ENCODE measurements around the gene RGPD8. TPM values are rescaled to one million over a fixed set of nuclear protein-coding genes. Genes with fewer than 3 reads are reported as not detected.
"Not testable (repeated sequence)": the region's sequence is repeated elsewhere in the genome, so short reads cannot be mapped to it uniquely, and the experiment has no call there.

Gene RGPD8
- total and polyA plus RNA-seq, 7 donors, result 0.23 to 34.1 (median 16.1) TPM

GRCh38 chr2:112451317-112451716 is 17.9 kb upstream of the RGPD8 start:
- 95 to 96% methylated on average over 1 of the region's 1 CpG for WGBS, 2 donors

GRCh38 chr2:112449854-112450253 is 16.4 kb upstream of the RGPD8 start:
- no peak overlapping the region for H3K4me3 ChIP-seq
- 91 to 93% methylated on average over 4 of the region's 4 CpGs for WGBS, 2 donors
- H3K4me1 ChIP-seq, result no peaks in the 10 kb centered on the region
- no peaks in the 10 kb centered on the region for H3K27me3 ChIP-seq
- no peak for DNase-seq
- no peaks in the 10 kb centered on the region for H3K36me3 ChIP-seq
- intact Hi-C loops (cut with DNase I), result no loop called here
- TF ChIP-seq POLR2AphosphoS5 (IDR thresholded peaks at IDR 0.05) (no peak), EP300 (IDR thresholded peaks at IDR 0.05) (no peak), CTCF (IDR thresholded peaks at IDR 0.05) (no peak), POLR2A (IDR thresholded peaks at IDR 0.05) (no peak)
- peaks cover 0 to 4% (median 2%) of the 10 kb centered on the region in 4 donors for H3K9me3 ChIP-seq
- H3K27ac ChIP-seq, result no peak overlapping the region

More at GRCh38 chr2:112451317-112451716, 17.9 kb upstream of the RGPD8 start:
- Histone ChIP-seq H3K4me1 (no peaks in the 10 kb centered on the region), H3K27me3 (no peaks in the 10 kb centered on the region), H3K9me3 (peaks cover 0 to 4% (median 2%) of the 10 kb centered on the region in 4 donors), H3K4me3 (no peak overlapping the region), H3K27ac (no peak overlapping the region), H3K36me3 (no peaks in the 10 kb centered on the region)
- TF ChIP-seq POLR2A (IDR thresholded peaks at IDR 0.05) (no peak), EP300 (IDR thresholded peaks at IDR 0.05) (no peak), CTCF (IDR thresholded peaks at IDR 0.05) (no peak), POLR2AphosphoS5 (IDR thresholded peaks at IDR 0.05) (no peak)
- no peak for DNase-seq
- intact Hi-C loops (cut with DNase I), result no loop called here

GRCh38 chr2:112444256-112444655 is 10.8 kb upstream of the RGPD8 start:
- DNase-seq; H3K27ac ChIP-seq; H3K27me3 ChIP-seq; H3K9me3 ChIP-seq; H3K4me1 ChIP-seq; intact Hi-C loops (cut with DNase I); H3K36me3 ChIP-seq; H3K4me3 ChIP-seq: not testable (repeated sequence)
- 100% methylated on average over 1 of the region's 1 CpG; no CpG with 5 or more reads in 1 of the 2 donors for WGBS, 2 donors

DNA sequence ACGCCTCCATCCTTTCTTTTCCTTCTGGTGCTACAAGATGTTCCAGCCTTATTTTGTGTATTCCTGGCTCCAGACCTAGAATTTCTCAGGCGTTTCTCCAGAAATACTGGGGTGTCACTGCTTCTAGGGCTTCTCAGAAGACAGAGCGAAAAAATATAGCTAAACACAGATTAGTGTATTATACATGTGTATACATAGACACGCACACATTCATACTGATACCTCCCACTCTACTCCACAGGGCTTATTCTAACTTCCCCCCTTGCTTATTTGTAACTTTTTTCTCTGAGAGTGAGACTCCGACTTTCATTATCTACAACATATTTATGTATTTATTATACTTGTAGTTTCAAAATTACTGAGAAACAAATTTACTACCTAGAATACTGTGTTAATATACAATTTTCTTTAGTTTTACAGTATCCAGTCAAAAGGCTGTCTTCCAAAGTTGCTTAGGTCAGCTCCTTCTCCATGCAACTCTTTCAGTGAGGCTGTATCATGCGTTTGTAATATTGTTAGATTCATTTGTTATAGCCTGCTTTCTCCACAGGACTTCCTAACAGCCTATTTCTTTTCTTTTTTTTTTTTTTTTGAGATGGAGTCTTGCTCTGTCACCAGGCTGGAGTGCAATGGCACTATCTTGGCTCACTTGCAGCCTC is 5.3 kb upstream of the RGPD8 start:
- DNase-seq; H3K9me3 ChIP-seq; H3K36me3 ChIP-seq; H3K4me1 ChIP-seq; intact Hi-C loops (cut with DNase I); H3K27me3 ChIP-seq; H3K4me3 ChIP-seq; H3K27ac ChIP-seq: not testable (repeated sequence)
- 75 to 83% methylated on average over 6 of the region's 6 CpGs for WGBS, 2 donors

- intact Hi-C loops (cut with DNase I); H3K27me3 ChIP-seq; H3K4me3 ChIP-seq; DNase-seq; H3K4me1 ChIP-seq; H3K27ac ChIP-seq; H3K9me3 ChIP-seq; H3K36me3 ChIP-seq: not testable (repeated sequence)
- 73 to 83% methylated on average over 16 of the region's 16 CpGs for WGBS, 2 donors
These were observed 4.0 kb upstream of the RGPD8 start for GRCh38 chr2:112437405-112437831.

GRCh38 chr2:112436993-112437392 is 3.5 kb upstream of the RGPD8 start:
- H3K36me3 ChIP-seq; intact Hi-C loops (cut with DNase I); H3K4me3 ChIP-seq; H3K27ac ChIP-seq; DNase-seq; H3K9me3 ChIP-seq; H3K4me1 ChIP-seq; H3K27me3 ChIP-seq: not testable (repeated sequence)
- 85 to 95% methylated on average over 10 of the region's 10 CpGs for WGBS, 2 donors

- intact Hi-C loops (cut with DNase I); H3K4me3 ChIP-seq; H3K27me3 ChIP-seq; H3K27ac ChIP-seq; DNase-seq; H3K36me3 ChIP-seq; H3K9me3 ChIP-seq: not testable (repeated sequence)
- 57 to 78% methylated on average over 18 of the region's 18 CpGs for WGBS, 2 donors
- H3K4me1 ChIP-seq, result peaks cover 0 to 11% (median 9%) of the 10 kb centered on the region in 4 donors
These were observed 2.4 kb upstream of the RGPD8 start for GRCh38 chr2:112435716-112436431.

GRCh38 chr2:112434890-112435715 is 1.7 kb upstream of the RGPD8 start:
- not testable (repeated sequence) for H3K9me3 ChIP-seq, H3K27me3 ChIP-seq, H3K4me3 ChIP-seq, H3K27ac ChIP-seq, H3K36me3 ChIP-seq
- intact Hi-C loops (cut with DNase I), result loop anchor here (5.0 kb wide), 1 partner anchor 313 kb away; no protein-coding TSS in a partner anchor
- 79 to 80% methylated on average over 33 of the region's 33 CpGs for WGBS, 2 donors
- DNase-seq, result peak; percentile 56
- H3K4me1 ChIP-seq, result peaks cover 0 to 11% (median 9%) of the 10 kb centered on the region in 4 donors
